Neural crest cell (in vitro differentiated cells): Measurements from ENCODE around the gene MSLN. TPM values are rescaled to one million over a fixed set of nuclear protein-coding genes. Genes with fewer than 3 reads are reported as not detected.
A peak's percentile ranks its signal among the peaks of the same experiment; 100 is the strongest.
"Not testable (repeated sequence)": the region's sequence is repeated elsewhere in the genome, so short reads cannot be mapped to it uniquely, and the experiment has no call there.

Experiments used
- DNase-seq: peaks from one replicate; pipeline ENCODE4 v3.0.0; 2021; ENCODE audit warnings: low read depth, mixed read lengths, low spot score
- H3K27ac Mint-ChIP-seq: one replicate; pipeline ENCODE4 v1.8.0; 2021; ENCODE audit warnings: mild to moderate bottlenecking, mixed read lengths; ENCODE audit not compliant: unreplicated experiment
- H3K27me3 Mint-ChIP-seq: 2 replicates; pipeline ENCODE4 v1.8.0; 2021; ENCODE audit warnings: low read depth, mild to moderate bottlenecking, mixed read lengths
- H3K36me3 Mint-ChIP-seq: 2 replicates; pipeline ENCODE4 v1.8.0; 2021; ENCODE audit warnings: low read depth, mild to moderate bottlenecking, mixed read lengths
- H3K4me1 Mint-ChIP-seq: 2 replicates; pipeline ENCODE4 v1.8.0; 2021; ENCODE audit warnings: mixed read lengths
- H3K4me3 Mint-ChIP-seq: one replicate; pipeline ENCODE4 v1.8.0; 2021; ENCODE audit warnings: mild to moderate bottlenecking, mixed read lengths
- H3K9me3 Mint-ChIP-seq: 2 replicates; pipeline ENCODE4 v1.8.0; 2021; ENCODE audit warnings: mixed read lengths
- CTCF ChIP-seq: fragments of 200-600 bp; sonication (generic); conservative IDR thresholded peaks from 2 replicates; pipeline ENCODE4 v1.5.0; 2021; ENCODE audit warnings: antibody characterized with exemption, mild to moderate bottlenecking
- total RNA-seq: library from RNA; stranded (reverse); gene quantifications from 2 replicates; pipeline ENCODE4 v1.2.1, GENCODE V29; 2021

MSLN gene
- total RNA-seq, 1 donor from 2014 or later, result not detected

- Mint-ChIP-seq H3K27me3 (no peaks in the 10 kb centered on the region), H3K4me1 (no peaks in the 10 kb centered on the region), H3K9me3 (no peaks in the 10 kb centered on the region), H3K27ac (no peak overlapping the region), H3K36me3 (no peaks in the 10 kb centered on the region), H3K4me3 (peak overlapping the region; percentile 81)
- DNase-seq, result no peak
- TF ChIP-seq CTCF, result no peak
These were observed 20.7 kb upstream of the MSLN start for GRCh38 chr16:739560-740458.

GRCh38 chr16:740459-740763, 20.1 kb upstream of the MSLN start:
- Mint-ChIP-seq H3K9me3 (no peaks in the 10 kb centered on the region), H3K36me3 (no peaks in the 10 kb centered on the region), H3K4me1 (no peaks in the 10 kb centered on the region), H3K27me3 (no peaks in the 10 kb centered on the region), H3K4me3 (peak overlapping the region; percentile 81), H3K27ac (no peak overlapping the region)
- no peak for DNase-seq
- TF ChIP-seq CTCF, result no peak

GRCh38 chr16:740764-741505, 19.6 kb upstream of the MSLN start, which contains the start of gene CIAO3:
Gene CIAO3, minus strand, starts transcription at chr16:740997. Its CDS starts 12 bp downstream, at chr16:740985.
- peak; percentile 91 for TF ChIP-seq CTCF
- H3K4me1 Mint-ChIP-seq, result no peaks in the 10 kb centered on the region
- no peaks in the 10 kb centered on the region for H3K9me3 Mint-ChIP-seq
- peak; percentile 92 for DNase-seq
- H3K27ac Mint-ChIP-seq, result no peak within 1 kb of the TSS
- no peaks in the 10 kb centered on the region for H3K27me3 Mint-ChIP-seq
- peak within 1 kb of the TSS; percentile 87 for H3K4me3 Mint-ChIP-seq
- no peaks in the 10 kb centered on the region for H3K36me3 Mint-ChIP-seq

- H3K9me3 Mint-ChIP-seq, result no peaks in the 10 kb centered on the region
- no peaks in the 10 kb centered on the region for H3K4me1 Mint-ChIP-seq
- TF ChIP-seq CTCF, result no peak
- H3K4me3 Mint-ChIP-seq, result peak overlapping the region; percentile 79
- H3K36me3 Mint-ChIP-seq, result no peaks in the 10 kb centered on the region
- H3K27ac Mint-ChIP-seq, result no peak overlapping the region
- no peaks in the 10 kb centered on the region for H3K27me3 Mint-ChIP-seq
- DNase-seq, result no peak
These were observed 18.4 kb upstream of the MSLN start for GRCh38 chr16:741986-742629.

GRCh38 chr16:742894-743293, 17.6 kb upstream of the MSLN start:
- not testable (repeated sequence) for H3K27me3 Mint-ChIP-seq, H3K4me1 Mint-ChIP-seq

More at GRCh38 chr16:742894-743293, 17.6 kb upstream of the MSLN start:
- H3K9me3 Mint-ChIP-seq, DNase-seq, H3K27ac Mint-ChIP-seq, H3K36me3 Mint-ChIP-seq: not testable (repeated sequence)
- peak overlapping the region; percentile 34 for H3K4me3 Mint-ChIP-seq
